HepG2 (cell line): ENCODE results near the gene ZBTB7C. TPM values are rescaled to one million over a fixed set of nuclear protein-coding genes. Genes with fewer than 3 reads are reported as not detected.

ENCODE experiments used
- ATAC-seq: fragments of 200-7000 bp; cut with Tn5 transposase; 3 replicates; pipeline ENCODE4 v1.9.1; 2020; ENCODE audit warnings: mild to moderate bottlenecking, moderate library complexity
- BruUV-seq: library from RNA; stranded (reverse); fragments of 400-500 nt; replicated peaks from 2 replicates; lab custom pipeline; 2021; lab: Mats Ljungman, UMichigan
- CTCF ChIA-PET: fragments of 300-600 bp; formaldehyde crosslinking; extraction: SDS; loops from one replicate; lab custom pipeline; 2021; ENCODE audit warnings: low total read pairs, inconsistent platforms, low intra/inter-chr PET ratio; lab: Yijun Ruan, JAX
- POLR2A ChIA-PET: fragments of 350-600 bp; sonication (Branson Sonifier 250); formaldehyde crosslinking; loops from one replicate; lab custom pipeline; 2020; ENCODE audit warnings: antibody characterized with exemption, inconsistent platforms; lab: Yijun Ruan, JAX
- DNase-seq: peaks from one replicate; pipeline ENCODE4 v3.0.0-alpha.2; 2015; ENCODE audit warnings: low spot score
- FAIRE-seq: peaks from 3 replicates; lab custom pipeline; 2011; peaks lifted over from hg19 to GRCh38; lab: Jason Lieb, UNC
- H2AFZ ChIP-seq: one replicate; pipeline ENCODE4 v1.6.1; 2011; ENCODE audit warnings: low read length, inconsistent platforms
- H3K27ac ChIP-seq: fragments of 300-600 bp; 3 replicates; pipeline ENCODE4 v1.8.0; 2011; ENCODE audit warnings: mixed run types, mild to moderate bottlenecking, mixed read lengths, low read length, inconsistent platforms; ENCODE audit not compliant: insufficient read depth; ENCODE audit errors: extremely low read length
- H3K27me3 ChIP-seq, 2 experiments: fragments of 200-600 bp in 1 of 2; 2 replicates in 1 of 2; 3 replicates in 1 of 2; pipeline versions ENCODE4 v1.6.0 to v1.8.0; 2011; ENCODE audit warnings: low read length in 2 of 2, mild to moderate bottlenecking in 2 of 2, moderate library complexity in 2 of 2, inconsistent platforms in 1 of 2; ENCODE audit not compliant: insufficient read depth in 2 of 2, control insufficient read depth in 1 of 2
- H3K36me3 ChIP-seq, 2 experiments: fragments of 200-600 bp in 1 of 2; replicated peaks in 1 of 2; 2 replicates in 1 of 2; 3 replicates in 1 of 2; pipeline versions ENCODE4 v1.5.1 to v1.8.0; 2011; ENCODE audit warnings: low read length in 2 of 2, inconsistent platforms in 1 of 2; ENCODE audit not compliant: insufficient read depth in 2 of 2, control insufficient read depth in 1 of 2
- H3K4me1 ChIP-seq: 2 replicates; pipeline ENCODE4 v1.5.1; 2012; ENCODE audit warnings: low read length, inconsistent platforms; ENCODE audit not compliant: insufficient read depth
- H3K4me2 ChIP-seq: 2 replicates; pipeline ENCODE4 v1.6.0; 2011; ENCODE audit warnings: low read depth, low read length, inconsistent platforms
- H3K4me3 ChIP-seq, 3 experiments: fragments of 200-600 bp in 1 of 3; sonication (generic), shearing (Covaris generic) in 1 of 3; replicated peaks in 1 of 3; 2 replicates each; pipeline ENCODE4 v1.5.1; 2011 to 2016; ENCODE audit warnings: low read length in 3 of 3, inconsistent platforms in 2 of 3, low read depth in 2 of 3, mild to moderate bottlenecking in 2 of 3, control low read depth in 1 of 3, mixed read lengths in 1 of 3; ENCODE audit not compliant: insufficient read depth in 1 of 3
- H3K79me2 ChIP-seq: one replicate; pipeline ENCODE4 v1.6.1; 2011; ENCODE audit warnings: low read length, inconsistent platforms; ENCODE audit not compliant: insufficient read depth
- H3K9ac ChIP-seq: 2 replicates; pipeline ENCODE4 v1.6.0; 2011; ENCODE audit warnings: mild to moderate bottlenecking, low read depth, low read length, inconsistent platforms; ENCODE audit not compliant: insufficient read depth
- H3K9me3 ChIP-seq: 2 replicates; pipeline ENCODE4 v1.5.1; 2012; ENCODE audit warnings: mild to moderate bottlenecking, low read length
- H4K20me1 ChIP-seq: 2 replicates; pipeline ENCODE4 v1.6.0; 2011; ENCODE audit warnings: inconsistent platforms, mild to moderate bottlenecking, low read length, moderate library complexity; ENCODE audit not compliant: insufficient read depth
- SNAPC2 ChIP-seq: sonication (generic); formaldehyde crosslinking; IDR thresholded peaks from 2 replicates; pipeline ENCODE4 v1.8.1; 2022; ENCODE audit warnings: mild to moderate bottlenecking, missing genetic modification reagents
- TFE3 ChIP-seq: IDR thresholded peaks from 2 replicates; pipeline ENCODE4 v1.6.1; 2016
- U2AF2 ChIP-seq: fragments of 200-400 bp; formaldehyde crosslinking; IDR thresholded peaks from 2 replicates; pipeline ENCODE4 v1.6.1; 2017; ENCODE audit warnings: low read depth, mild to moderate bottlenecking, low read length
- ZNF17 ChIP-seq: sonication (generic); formaldehyde crosslinking; IDR thresholded peaks from 2 replicates; pipeline ENCODE4 v1.5.0; 2020; ENCODE audit warnings: mild to moderate bottlenecking, missing genetic modification reagents
- ZNF761 ChIP-seq: sonication (generic); formaldehyde crosslinking; conservative IDR thresholded peaks from 2 replicates; pipeline ENCODE4 v1.4.0; 2020; ENCODE audit warnings: mild to moderate bottlenecking, missing genetic modification reagents
- ZSCAN20 ChIP-seq: sonication (generic); formaldehyde crosslinking; IDR thresholded peaks from 2 replicates; pipeline ENCODE4 v1.4.0; 2020; ENCODE audit warnings: missing genetic modification reagents, mild to moderate bottlenecking, borderline replicate concordance
- ZSCAN31 ChIP-seq: sonication (generic); formaldehyde crosslinking; IDR thresholded peaks from 2 replicates; pipeline ENCODE4 v1.5.0; 2020; ENCODE audit warnings: low read depth, mild to moderate bottlenecking, missing genetic modification reagents
- WGBS: methylation state at CpG from one replicate; pipeline ENCODE4 v1.1.6; 2017; ENCODE audit warnings: low lambda C conversion rate; 5-methylcytosine and 5-hydroxymethylcytosine counted together
- in situ Hi-C: cut with HindIII; loops from 2 replicates; pipeline ENCODE4 v1.10.0; 2017; ENCODE audit warnings: low pct_unique_long_range_greater_than_20kb; ENCODE audit not compliant: extremely low pct_ligation_motif_present
- intact Hi-C: fragments of 100-400 bp; cut with micrococcal nuclease; formaldehyde crosslinking; loops from one replicate; pipeline ENCODE4 v1.10.0; 2022; ENCODE audit not compliant: unreplicated experiment
- polyA plus RNA-seq, 8 experiments: library from polyadenylated mRNA; depleted of rRNA in 3 of 8; stranded (reverse) in 7 of 8; unstranded in 1 of 8; fragments of >200 nt; fragmentation: Illumina TruSeq in 4 of 8; extraction: Trizol in 4 of 8; gene quantifications; 2 replicates each; pipeline versions ENCODE4 v1.2.1 to v1.2.3, GENCODE V29; 2011 to 2016; ENCODE audit warnings: low read depth in 4 of 8, missing spikeins in 1 of 8, mixed read lengths in 1 of 8; ENCODE audit not compliant: insufficient read depth in 1 of 8
- total RNA-seq, 5 experiments: library from RNA; depleted of rRNA; stranded (reverse); fragments of >200 nt; fragmentation: Illumina TruSeq; extraction: Trizol; gene quantifications; 2 replicates each; pipeline ENCODE4 v1.2.3, GENCODE V29; 2016; ENCODE audit warnings: low read depth in 1 of 5

ZBTB7C gene
- total and polyA plus RNA-seq, 2 of the 13 experiments (the other 11 are each of a cell fraction or from before 2014, with no cell fraction given) = 0.01 to 0.04 TPM

DNA sequence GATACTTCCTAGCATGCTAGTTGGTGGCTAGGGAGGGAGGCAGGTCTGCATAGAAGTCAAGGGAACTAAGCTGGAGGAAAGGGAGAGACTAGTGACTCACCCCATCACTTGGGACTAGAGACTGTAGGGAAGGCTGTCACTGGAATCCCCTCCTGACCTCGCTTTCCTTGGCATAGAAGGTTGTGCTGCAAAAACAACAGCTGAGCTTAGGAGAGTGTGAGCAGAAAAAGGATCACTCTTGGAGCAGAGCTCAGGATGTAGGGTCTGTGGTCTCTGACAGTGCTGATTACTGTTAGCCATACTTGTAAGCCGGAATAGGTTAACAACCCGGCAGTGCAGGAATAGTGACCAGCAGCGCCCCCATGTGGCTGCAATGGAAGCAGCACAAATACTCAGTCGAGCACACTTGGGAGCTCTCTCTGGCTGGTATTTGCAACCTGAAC lies 411.8 kb downstream of the ZBTB7C start (continued):
- no peak for TF ChIP-seq TFE3 (CRISPR knock-in tag)
- TF ChIP-seq ZNF17 (CRISPR knock-in tag) = no peak
- no peak for TF ChIP-seq ZNF761
- TF ChIP-seq ZSCAN31 (CRISPR knock-in tag) = no peak
- no peak for TF ChIP-seq ZSCAN20 (CRISPR knock-in tag)
- no peak for TF ChIP-seq U2AF2

DNA sequence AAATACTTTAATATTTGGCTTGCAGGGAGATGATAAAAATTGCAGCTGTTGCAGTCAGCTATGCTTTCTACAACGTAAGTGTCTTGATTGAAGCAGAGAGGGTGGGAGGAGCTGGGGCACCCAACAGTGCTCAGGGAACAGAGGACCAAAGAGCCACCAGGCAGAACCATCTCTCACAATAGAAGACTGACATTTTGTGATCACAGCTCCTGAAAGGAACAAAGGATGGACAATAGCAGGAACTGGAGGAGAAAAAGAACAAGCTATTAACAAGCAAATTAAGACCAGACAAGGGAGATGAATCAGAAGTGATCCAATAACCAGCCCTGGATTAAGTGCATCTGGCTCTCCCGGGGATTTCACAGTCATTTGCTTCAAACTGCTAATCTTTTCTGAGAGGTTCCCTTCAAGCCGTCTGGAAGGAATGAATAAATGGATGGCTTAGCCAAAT lies 413.1 kb downstream of the ZBTB7C start:
- ChIA-PET CTCF (no interaction called here), POLR2A (no interaction called here)
- H3K9me3 ChIP-seq = peaks cover 16% of the 10 kb centered on the region
- ATAC-seq (no peak), DNase-seq (no peak), FAIRE-seq (no peak)
- in situ Hi-C loops (no loop called here), intact Hi-C loops (no loop called here)
- no peaks in the 10 kb centered on the region for H3K4me1 ChIP-seq
- H3K4me3 ChIP-seq = no peak overlapping the region
- no peak overlapping the region for H2AFZ ChIP-seq
- H3K4me2 ChIP-seq = no peak overlapping the region
- no peaks in the 10 kb centered on the region for H4K20me1 ChIP-seq
- H3K9ac ChIP-seq = no peak overlapping the region
- BruUV-seq = no TSS peak
- no peaks in the 10 kb centered on the region for H3K79me2 ChIP-seq
- H3K36me3 ChIP-seq = no peaks in the 10 kb centered on the region
- no peak overlapping the region for H3K27ac ChIP-seq
- WGBS = 2% methylated on average over 3 of the region's 3 CpGs
- TF ChIP-seq SNAPC2 (CRISPR knock-in tag) = no peak
- H3K27me3 ChIP-seq = peaks cover 0 to 7% of the 10 kb centered on the region in 2 experiments; a peak in 2 of 5 replicates
